Activated CD4-positive, alpha-beta T cell treated with anti-CD3 and anti-CD28 coated beads, Interleukin-2, amount 50 U/mL, for 16 hours (primary cell): Measurements from ENCODE around the gene ITGB2.

Source experiments
- DNase-seq: peaks from one replicate; pipeline ENCODE4 v3.0.0-alpha.2; 2020

The ITGB2 gene

GRCh38 chr21:44955141-44955797 is 34.6 kb upstream of the ITGB2 start:
- no peak for DNase-seq

- DNase-seq = no peak
Observed at GRCh38 chr21:44954281-44954771, 33.6 kb upstream of the ITGB2 start.

GRCh38 chr21:44953628-44954021 is 32.9 kb upstream of the ITGB2 start:
- no peak for DNase-seq

GRCh38 chr21:44952929-44953627 is 32.4 kb upstream of the ITGB2 start:
- no peak for DNase-seq

GRCh38 chr21:44952116-44952928 is 31.6 kb upstream of the ITGB2 start:
- no peak for DNase-seq

GRCh38 chr21:44951186-44951915 is 30.7 kb upstream of the ITGB2 start:
- no peak for DNase-seq

- DNase-seq = no peak
Observed at GRCh38 chr21:44950351-44950750, 29.7 kb upstream of the ITGB2 start.

GRCh38 chr21:44949779-44950198 is 29.1 kb upstream of the ITGB2 start:
- peak; percentile 72 for DNase-seq

GRCh38 chr21:44949161-44949778 is 28.6 kb upstream of the ITGB2 start:
- no peak for DNase-seq

- no peak for DNase-seq
Observed at GRCh38 chr21:44948426-44949120, 27.9 kb upstream of the ITGB2 start.

- DNase-seq = no peak
Observed at GRCh38 chr21:44947930-44948331, 27.2 kb upstream of the ITGB2 start.

- DNase-seq = no peak
Observed at GRCh38 chr21:44947111-44947929, 26.6 kb upstream of the ITGB2 start.

GRCh38 chr21:44946254-44947041 is 25.7 kb upstream of the ITGB2 start:
- DNase-seq = no peak

- DNase-seq = no peak
Observed at GRCh38 chr21:44944596-44944995, 23.9 kb upstream of the ITGB2 start.

GRCh38 chr21:44943686-44944550 is 23.2 kb upstream of the ITGB2 start:
- DNase-seq = no peak

- peak; percentile 43 for DNase-seq
Observed at GRCh38 chr21:44943005-44943685, 22.4 kb upstream of the ITGB2 start.

GRCh38 chr21:44942566-44942965 is 21.9 kb upstream of the ITGB2 start:
- no peak for DNase-seq

- DNase-seq = no peak
Observed at GRCh38 chr21:44941567-44941966, 20.9 kb upstream of the ITGB2 start.
